Loucy (cell line): ENCODE data around the gene NNMT.

Source experiments
- H2AFZ ChIP-seq: fragments of 200-600 bp; sonication (generic); 2 replicates; pipeline ENCODE4 v1.6.0; 2016; ENCODE audit warnings: antibody characterized with exemption, mild to moderate bottlenecking, low read length, moderate library complexity
- H3F3A ChIP-seq: fragments of 200-600 bp; 2 replicates; pipeline ENCODE4 v1.6.0; 2016; ENCODE audit warnings: antibody characterized with exemption, low read depth, mild to moderate bottlenecking
- H3K27me3 ChIP-seq: fragments of 200-600 bp; sonication (generic); 2 replicates; pipeline ENCODE4 v1.6.1; 2014; ENCODE audit warnings: low read length, mild to moderate bottlenecking; ENCODE audit not compliant: insufficient read depth, poor library complexity, severe bottlenecking
- H3K36me3 ChIP-seq: fragments of 200-600 bp; sonication (generic); 2 replicates; pipeline ENCODE4 v1.6.1; 2016; ENCODE audit warnings: low read length; ENCODE audit not compliant: insufficient read depth
- H3K4me1 ChIP-seq: fragments of 200-600 bp; sonication (generic); 2 replicates; pipeline ENCODE4 v1.5.1; 2014; ENCODE audit warnings: low read length, mild to moderate bottlenecking; ENCODE audit not compliant: insufficient read depth, poor library complexity, severe bottlenecking
- H3K4me2 ChIP-seq: fragments of 200-600 bp; sonication (generic); 2 replicates; pipeline ENCODE4 v1.6.0; 2014; ENCODE audit warnings: antibody characterized with exemption, low read length, low read depth, mild to moderate bottlenecking; ENCODE audit not compliant: poor library complexity, severe bottlenecking
- H3K4me3 ChIP-seq: fragments of 200-600 bp; sonication (generic); 2 replicates; pipeline ENCODE4 v1.5.1; 2014; ENCODE audit warnings: low read length, mild to moderate bottlenecking, mixed read lengths; ENCODE audit not compliant: poor library complexity, severe bottlenecking
- H3K79me2 ChIP-seq: fragments of 200-600 bp; sonication (generic); 2 replicates; pipeline ENCODE4 v1.6.1; 2014; ENCODE audit warnings: low read length; ENCODE audit not compliant: insufficient read depth
- H3K9ac ChIP-seq: fragments of 200-600 bp; sonication (generic); 2 replicates; pipeline ENCODE4 v1.6.0; 2014; ENCODE audit warnings: mild to moderate bottlenecking, low read depth, low read length, moderate library complexity; ENCODE audit not compliant: poor library complexity, severe bottlenecking
- H3K9me2 ChIP-seq: fragments of 200-600 bp; sonication (generic); replicated peaks from 2 replicates; pipeline ENCODE4 v1.6.1; 2016; ENCODE audit warnings: low read depth, low read length, mixed read lengths
- H3K9me3 ChIP-seq: fragments of 200-600 bp; sonication (generic); 2 replicates; pipeline ENCODE4 v1.6.1; 2014; ENCODE audit warnings: mild to moderate bottlenecking, antibody characterized with exemption, low read length, low read depth; ENCODE audit not compliant: insufficient read depth
- H4K20me1 ChIP-seq: fragments of 200-600 bp; sonication (generic); 2 replicates; pipeline ENCODE4 v1.6.0; 2014; ENCODE audit warnings: antibody characterized with exemption, low read length, mild to moderate bottlenecking; ENCODE audit not compliant: insufficient read depth, poor library complexity, severe bottlenecking
- CTCF ChIP-seq: fragments of 200-600 bp; sonication (generic); conservative IDR thresholded peaks from 2 replicates; pipeline ENCODE4 v1.5.1; 2014; ENCODE audit warnings: mild to moderate bottlenecking, antibody characterized with exemption, low read length
- EZH2phosphoT487 ChIP-seq: fragments of 200-600 bp; IDR thresholded peaks from 2 replicates; pipeline ENCODE4 v1.6.1; 2018; ENCODE audit warnings: antibody characterized with exemption, mild to moderate bottlenecking, moderate library complexity, borderline replicate concordance

NNMT gene

GRCh38 chr11:114272311-114272710, 23.9 kb upstream of the NNMT start:
- H3K9me2 ChIP-seq = no peaks in the 10 kb centered on the region
- no peaks in the 10 kb centered on the region for H3F3A ChIP-seq
- H3K9ac ChIP-seq = no peak overlapping the region
- H3K36me3 ChIP-seq = no peaks in the 10 kb centered on the region
- H4K20me1 ChIP-seq = no peaks in the 10 kb centered on the region
- no peaks in the 10 kb centered on the region for H3K27me3 ChIP-seq
- TF ChIP-seq EZH2phosphoT487 (no peak), CTCF (no peak)
- H3K4me3 ChIP-seq = no peak overlapping the region
- no peak overlapping the region for H3K4me2 ChIP-seq
- no peak overlapping the region for H2AFZ ChIP-seq
- no peaks in the 10 kb centered on the region for H3K79me2 ChIP-seq
- H3K4me1 ChIP-seq = no peaks in the 10 kb centered on the region
- no peaks in the 10 kb centered on the region for H3K9me3 ChIP-seq

GRCh38 chr11:114273071-114273470, 23.1 kb upstream of the NNMT start:
- no peaks in the 10 kb centered on the region for H3K27me3 ChIP-seq
- no peaks in the 10 kb centered on the region for H3F3A ChIP-seq
- H3K79me2 ChIP-seq = no peaks in the 10 kb centered on the region
- H3K9me3 ChIP-seq = no peaks in the 10 kb centered on the region
- no peak overlapping the region for H3K9ac ChIP-seq
- no peaks in the 10 kb centered on the region for H3K4me1 ChIP-seq
- no peaks in the 10 kb centered on the region for H3K36me3 ChIP-seq
- H3K4me2 ChIP-seq = no peak overlapping the region
- H2AFZ ChIP-seq = no peak overlapping the region
- TF ChIP-seq EZH2phosphoT487 = no peak
- no peak for TF ChIP-seq CTCF
- no peaks in the 10 kb centered on the region for H3K9me2 ChIP-seq
- no peak overlapping the region for H3K4me3 ChIP-seq
- no peaks in the 10 kb centered on the region for H4K20me1 ChIP-seq

GRCh38 chr11:114273890-114274635, 22.1 kb upstream of the NNMT start:
- no peak overlapping the region for H2AFZ ChIP-seq
- no peaks in the 10 kb centered on the region for H3K36me3 ChIP-seq
- H3F3A ChIP-seq = no peaks in the 10 kb centered on the region
- no peak overlapping the region for H3K4me3 ChIP-seq
- TF ChIP-seq CTCF (no peak), EZH2phosphoT487 (no peak)
- no peaks in the 10 kb centered on the region for H4K20me1 ChIP-seq
- H3K79me2 ChIP-seq = no peaks in the 10 kb centered on the region
- no peaks in the 10 kb centered on the region for H3K9me2 ChIP-seq
- no peak overlapping the region for H3K9ac ChIP-seq
- no peaks in the 10 kb centered on the region for H3K4me1 ChIP-seq
- H3K4me2 ChIP-seq = no peak overlapping the region
- H3K9me3 ChIP-seq = no peaks in the 10 kb centered on the region
- no peaks in the 10 kb centered on the region for H3K27me3 ChIP-seq
